CD4-positive, alpha-beta T cell (primary cell): ENCODE measurements around the gene CEMIP2. TPM values are rescaled to one million over a fixed set of nuclear protein-coding genes. Genes with fewer than 3 reads are reported as not detected.

ENCODE experiments used
- ATAC-seq: fragments of 200-7000 bp; cut with Tn5 transposase; one replicate; pipeline ENCODE4 v1.10.0; 2022; ENCODE audit warnings: mild to moderate bottlenecking; ENCODE audit not compliant: poor library complexity
- CTCF ChIA-PET: fragments of 350-600 bp; sonication (Branson Sonifier 250); formaldehyde crosslinking; loops from one replicate; lab custom pipeline; 2021; ENCODE audit warnings: antibody characterized with exemption, inconsistent platforms; lab: Charles Lee
- POLR2A ChIA-PET: fragments of 350-600 bp; sonication (Branson Sonifier 250); formaldehyde crosslinking; loops from one replicate; lab custom pipeline; 2021; ENCODE audit warnings: antibody characterized with exemption, inconsistent platforms; lab: Charles Lee
- DNase-seq, 14 experiments: peaks; one replicate each; pipeline ENCODE4 v3.0.0-alpha.2; 2013 to 2020; ENCODE audit warnings: mixed read lengths in 2 of 14
- H3K27ac ChIP-seq, 2 donors: one replicate each; pipeline versions ENCODE4 v1.5.1 to v1.7.0; 2013; ENCODE audit warnings: low read length in 2 of 2, low read depth in 1 of 2, mild to moderate bottlenecking in 1 of 2
- H3K27me3 ChIP-seq, 2 experiments: 1 replicate in 1 of 2; 2 replicates in 1 of 2; pipeline versions ENCODE4 v1.6.1 to v1.7.0; 2013; ENCODE audit warnings: low read length in 2 of 2, control low read depth in 1 of 2, mild to moderate bottlenecking in 1 of 2, moderate library complexity in 1 of 2; ENCODE audit not compliant: insufficient read depth in 2 of 2, control insufficient read depth in 1 of 2
- H3K36me3 ChIP-seq: one replicate; pipeline ENCODE4 v1.6.1; 2013; ENCODE audit warnings: low read length, control low read depth; ENCODE audit not compliant: insufficient read depth
- H3K4me1 ChIP-seq: one replicate; pipeline ENCODE4 v1.6.1; 2013; ENCODE audit warnings: low read length, control low read depth; ENCODE audit not compliant: insufficient read depth
- H3K4me3 ChIP-seq: one replicate; pipeline ENCODE4 v1.5.1; 2013; ENCODE audit warnings: mild to moderate bottlenecking, low read length, moderate library complexity
- H3K9me3 ChIP-seq, 2 experiments: 1 replicate in 1 of 2; 2 replicates in 1 of 2; pipeline versions ENCODE4 v1.6.1 to v1.7.0; 2013; ENCODE audit warnings: low read length in 2 of 2, mild to moderate bottlenecking in 2 of 2, control low read depth in 1 of 2, moderate library complexity in 1 of 2; ENCODE audit not compliant: control insufficient read depth in 1 of 2, insufficient read depth in 1 of 2
- H3K27ac Mint-ChIP-seq: one replicate; pipeline ENCODE4 v1.8.0; 2020; ENCODE audit warnings: mixed read lengths
- H3K27me3 Mint-ChIP-seq: one replicate; pipeline ENCODE4 v1.8.0; 2021; ENCODE audit warnings: mixed read lengths
- H3K36me3 Mint-ChIP-seq: one replicate; pipeline ENCODE4 v1.8.0; 2021; ENCODE audit warnings: low read depth, mixed read lengths
- H3K4me1 Mint-ChIP-seq: one replicate; pipeline ENCODE4 v1.8.0; 2021; ENCODE audit warnings: low read depth, mixed read lengths
- H3K4me3 Mint-ChIP-seq: one replicate; pipeline ENCODE4 v1.8.0; 2020; ENCODE audit warnings: mild to moderate bottlenecking, mixed read lengths
- H3K9me3 Mint-ChIP-seq: one replicate; pipeline ENCODE4 v1.8.0; 2020; ENCODE audit warnings: mixed read lengths
- intact Hi-C, 2 experiments: fragments of 100-400 bp; cut with DNase I in 1 of 2; cut with micrococcal nuclease in 1 of 2; formaldehyde crosslinking; loops; one replicate each; pipeline versions ENCODE4 v1.15.1 to v1.9.0; 2023 to 2025; cut with DNase I, micrococcal nuclease
- total RNA-seq, 174 experiments: library from RNA in 2 of 174; stranded (reverse) in 2 of 174; gene quantifications; one replicate each; pipeline ENCODE4 v1.2.3 and lab custom pipeline; 2021 to 2026
- TF ChIP-seq, protein P1 (sequence below): fragments of 200-600 bp; IDR thresholded peaks from one replicate; pipeline ENCODE4 v1.8.0; 2022; ENCODE audit warnings: antibody characterized with exemption, mild to moderate bottlenecking

CEMIP2 gene
- total RNA-seq, 2 experiments from 2014 or later: 301 to 305 TPM

DNA sequence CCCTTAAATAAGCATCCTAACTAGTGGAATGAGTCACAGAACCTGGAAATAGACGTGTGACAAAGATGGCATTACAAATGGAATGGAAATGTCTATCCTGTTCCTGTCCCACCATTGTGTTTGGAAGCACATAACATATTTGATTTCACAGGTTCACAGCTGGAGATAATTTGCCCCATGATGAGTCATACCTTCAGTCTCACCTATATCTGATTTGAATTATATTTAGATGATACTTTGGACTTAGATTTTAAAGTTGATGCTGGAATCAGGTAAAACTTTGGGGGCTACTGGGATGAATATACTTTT lies 92.5 kb downstream of the CEMIP2 start:
- DNase-seq: no peak
- no peaks in the 10 kb centered on the region for H3K36me3 Mint-ChIP-seq
- ChIA-PET CTCF (no interaction called here), POLR2A (interaction anchor here (0.6 to 0.7 kb wide), 2 partner anchors 30 to 1427 kb away, joined by 4 read pairs; no protein-coding TSS in a partner anchor)
- H3K4me3 Mint-ChIP-seq: no peak overlapping the region
- peaks cover 18% of the 10 kb centered on the region for H3K4me1 Mint-ChIP-seq
- no peak for ATAC-seq
- no peaks in the 10 kb centered on the region for H3K27me3 ChIP-seq
- H3K36me3 ChIP-seq: no peaks in the 10 kb centered on the region
- H3K4me1 ChIP-seq: no peaks in the 10 kb centered on the region
- peaks cover 0 to 6% of the 10 kb centered on the region in 2 experiments for H3K9me3 ChIP-seq
- H3K4me3 ChIP-seq: no peak overlapping the region
- no peaks in the 10 kb centered on the region for H3K27me3 Mint-ChIP-seq
- intact Hi-C loops: no loop called here
- H3K9me3 Mint-ChIP-seq: no peaks in the 10 kb centered on the region
- H3K27ac Mint-ChIP-seq: no peak overlapping the region
- TF ChIP-seq, protein P1, sequence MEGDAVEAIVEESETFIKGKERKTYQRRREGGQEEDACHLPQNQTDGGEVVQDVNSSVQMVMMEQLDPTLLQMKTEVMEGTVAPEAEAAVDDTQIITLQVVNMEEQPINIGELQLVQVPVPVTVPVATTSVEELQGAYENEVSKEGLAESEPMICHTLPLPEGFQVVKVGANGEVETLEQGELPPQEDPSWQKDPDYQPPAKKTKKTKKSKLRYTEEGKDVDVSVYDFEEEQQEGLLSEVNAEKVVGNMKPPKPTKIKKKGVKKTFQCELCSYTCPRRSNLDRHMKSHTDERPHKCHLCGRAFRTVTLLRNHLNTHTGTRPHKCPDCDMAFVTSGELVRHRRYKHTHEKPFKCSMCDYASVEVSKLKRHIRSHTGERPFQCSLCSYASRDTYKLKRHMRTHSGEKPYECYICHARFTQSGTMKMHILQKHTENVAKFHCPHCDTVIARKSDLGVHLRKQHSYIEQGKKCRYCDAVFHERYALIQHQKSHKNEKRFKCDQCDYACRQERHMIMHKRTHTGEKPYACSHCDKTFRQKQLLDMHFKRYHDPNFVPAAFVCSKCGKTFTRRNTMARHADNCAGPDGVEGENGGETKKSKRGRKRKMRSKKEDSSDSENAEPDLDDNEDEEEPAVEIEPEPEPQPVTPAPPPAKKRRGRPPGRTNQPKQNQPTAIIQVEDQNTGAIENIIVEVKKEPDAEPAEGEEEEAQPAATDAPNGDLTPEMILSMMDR: no peak
- no peak overlapping the region for H3K27ac ChIP-seq

DNA sequence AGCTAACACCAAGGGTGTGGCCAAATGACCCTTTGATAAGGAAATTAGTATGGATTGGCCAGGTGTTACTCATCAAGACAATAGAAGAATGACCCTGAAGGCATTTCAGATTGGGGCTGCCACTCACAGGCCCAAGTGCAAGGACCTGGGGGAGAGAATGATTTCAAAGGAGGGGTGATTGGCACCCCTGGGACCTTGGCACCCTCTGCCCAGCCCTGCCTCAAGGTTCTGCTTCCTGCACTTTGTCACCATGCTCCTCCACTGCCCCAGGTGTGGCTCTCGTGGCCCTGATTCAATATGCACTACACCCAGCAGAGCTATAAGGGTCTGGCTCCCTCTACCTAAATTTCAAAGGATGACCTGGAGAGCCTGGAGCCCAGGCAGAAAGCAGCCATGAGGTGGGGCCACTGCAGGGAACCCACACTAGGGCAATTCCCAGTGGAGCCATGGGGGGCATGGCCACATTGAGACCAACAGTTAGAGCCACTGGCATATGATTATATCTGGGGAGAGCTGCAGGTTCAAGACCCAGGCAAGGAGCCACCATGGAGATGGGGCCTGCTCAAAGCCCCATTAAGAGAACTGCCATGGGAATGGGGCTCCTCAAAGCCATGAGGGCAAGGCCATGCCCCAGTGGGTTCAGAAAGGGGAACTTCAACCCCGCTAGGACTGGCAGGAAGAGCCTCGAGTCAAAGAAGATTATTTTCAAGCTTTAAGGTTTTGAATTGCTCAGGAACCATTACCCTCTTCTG lies 93.0 kb downstream of the CEMIP2 start:
- ATAC-seq: no peak
- DNase-seq: no peak
- Mint-ChIP-seq H3K4me1 (peaks cover 18% of the 10 kb centered on the region), H3K4me3 (no peak overlapping the region), H3K9me3 (no peaks in the 10 kb centered on the region), H3K27ac (no peak overlapping the region), H3K27me3 (no peaks in the 10 kb centered on the region), H3K36me3 (no peaks in the 10 kb centered on the region)
- H3K27me3 ChIP-seq: no peaks in the 10 kb centered on the region
- no peaks in the 10 kb centered on the region for H3K4me1 ChIP-seq
- TF ChIP-seq, protein P1: no peak
- H3K4me3 ChIP-seq: no peak overlapping the region
- ChIA-PET CTCF (no interaction called here), POLR2A (interaction anchor here (0.6 to 0.7 kb wide), 2 partner anchors 30 to 1426 kb away, joined by 4 read pairs; no protein-coding TSS in a partner anchor)
- peaks cover 0 to 6% of the 10 kb centered on the region in 2 experiments for H3K9me3 ChIP-seq
- H3K27ac ChIP-seq: no peak overlapping the region
- H3K36me3 ChIP-seq: no peaks in the 10 kb centered on the region
- intact Hi-C loops: no loop called here

DNA sequence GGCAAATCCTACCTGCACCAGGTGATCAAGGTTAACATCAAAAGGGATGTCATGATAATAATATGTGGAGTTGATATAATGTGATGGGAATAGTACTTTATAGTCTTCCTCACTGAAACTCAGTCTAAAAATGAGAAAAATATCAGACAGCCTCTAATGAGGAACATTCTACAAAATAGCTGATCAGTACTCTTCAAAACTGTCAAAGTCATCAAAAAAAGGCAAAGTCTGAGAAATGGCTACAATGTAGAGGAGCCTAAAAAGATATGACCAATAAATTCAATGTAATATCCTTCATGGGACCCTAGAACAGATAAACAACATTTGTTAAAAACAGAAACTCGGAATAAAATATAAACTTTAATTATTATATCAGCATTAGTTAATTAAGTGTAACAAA lies 95.7 kb downstream of the CEMIP2 start:
- Histone ChIP-seq H3K4me1 (no peaks in the 10 kb centered on the region), H3K36me3 (no peaks in the 10 kb centered on the region), H3K27ac (no peak overlapping the region), H3K9me3 (peaks cover 0 to 6% of the 10 kb centered on the region in 2 experiments), H3K4me3 (no peak overlapping the region), H3K27me3 (no peaks in the 10 kb centered on the region)
- ATAC-seq: no peak
- H3K27ac Mint-ChIP-seq: no peak overlapping the region
- ChIA-PET CTCF (no interaction called here), POLR2A (no interaction called here)
- no peak overlapping the region for H3K4me3 Mint-ChIP-seq
- H3K27me3 Mint-ChIP-seq: no peaks in the 10 kb centered on the region
- intact Hi-C loops: no loop called here
- H3K4me1 Mint-ChIP-seq: peaks cover 4% of the 10 kb centered on the region
- no peak for DNase-seq
- H3K9me3 Mint-ChIP-seq: no peaks in the 10 kb centered on the region
- TF ChIP-seq, protein P1: no peak
- no peaks in the 10 kb centered on the region for H3K36me3 Mint-ChIP-seq
